PC-9 (cell line): ENCODE measurements around the gene SIT1. TPM values are rescaled to one million over a fixed set of nuclear protein-coding genes. Genes with fewer than 3 reads are reported as not detected.
"Not testable (repeated sequence)": the region's sequence is repeated elsewhere in the genome, so short reads cannot be mapped to it uniquely, and the experiment has no call there.

Source experiments
- BruUV-seq: library from RNA; stranded (reverse); fragments of 400-500 nt; replicated peaks from 2 replicates; lab custom pipeline; 2021; lab: Mats Ljungman, UMichigan
- CTCF ChIA-PET: fragments of 300-600 bp; sonication (Branson Sonifier 250); formaldehyde crosslinking; loops from one replicate; lab custom pipeline; 2022; ENCODE audit warnings: antibody characterized with exemption; lab: Charles Lee
- POLR2A ChIA-PET: fragments of 300-600 bp; sonication (Branson Sonifier 250); formaldehyde crosslinking; loops from one replicate; lab custom pipeline; 2022; ENCODE audit warnings: antibody characterized with exemption; ENCODE audit not compliant: unreplicated experiment; lab: Charles Lee
- DNase-seq, 2 experiments: peaks; one replicate each; pipeline versions ENCODE4 v3.0.0 to v3.0.0-alpha.2; 2015 to 2022; ENCODE audit warnings: mixed read lengths in 1 of 2
- H2AFZ ChIP-seq: fragments of 200-600 bp; sonication (generic); 2 replicates; pipeline ENCODE4 v1.8.1; 2017; ENCODE audit warnings: antibody characterized with exemption
- H3F3A ChIP-seq: fragments of 200-600 bp; sonication (generic); 2 replicates; pipeline ENCODE4 v1.8.1; 2017; ENCODE audit warnings: antibody characterized with exemption, mild to moderate bottlenecking, low read depth; ENCODE audit not compliant: insufficient read depth
- H3K27ac ChIP-seq: fragments of 200-600 bp; sonication (generic); 2 replicates; pipeline ENCODE4 v1.6.1; 2016; ENCODE audit warnings: mixed run types
- H3K27me3 ChIP-seq: fragments of 200-600 bp; sonication (generic); 2 replicates; pipeline ENCODE4 v1.6.1; 2016; ENCODE audit warnings: low read depth, mixed run types; ENCODE audit not compliant: insufficient read depth
- H3K36me3 ChIP-seq: fragments of 200-600 bp; sonication (generic); 2 replicates; pipeline ENCODE4 v1.6.1; 2016; ENCODE audit warnings: low read depth, mixed run types
- H3K4me1 ChIP-seq: fragments of 200-600 bp; sonication (generic); replicated peaks from 2 replicates; pipeline ENCODE4 v1.6.1; 2016; ENCODE audit warnings: mixed run types; ENCODE audit not compliant: insufficient read depth
- H3K4me2 ChIP-seq: fragments of 200-600 bp; sonication (generic); 2 replicates; pipeline ENCODE4 v1.6.1; 2017; ENCODE audit warnings: mixed run types
- H3K4me3 ChIP-seq: fragments of 200-600 bp; sonication (generic); 2 replicates; pipeline ENCODE4 v1.6.1; 2016; ENCODE audit warnings: mixed run types
- H3K79me2 ChIP-seq: fragments of 200-600 bp; sonication (generic); 2 replicates; pipeline ENCODE4 v1.6.1; 2017; ENCODE audit warnings: low read depth, mixed run types
- H3K9me2 ChIP-seq: fragments of 200-600 bp; sonication (generic); 2 replicates; pipeline ENCODE4 v1.8.1; 2017; ENCODE audit warnings: mild to moderate bottlenecking; ENCODE audit not compliant: insufficient read depth
- H3K9me3 ChIP-seq: fragments of 200-600 bp; sonication (generic); 2 replicates; pipeline ENCODE4 v1.8.1; 2016; ENCODE audit warnings: low read depth; ENCODE audit not compliant: insufficient read depth
- H4K20me1 ChIP-seq: fragments of 200-600 bp; sonication (generic); 2 replicates; pipeline ENCODE4 v1.8.1; 2017; ENCODE audit not compliant: insufficient read depth
- CTCF ChIP-seq: fragments of 200-600 bp; sonication (generic); conservative IDR thresholded peaks from 2 replicates; pipeline ENCODE4 v1.6.1; 2017; ENCODE audit warnings: mixed run types, antibody characterized with exemption, mild to moderate bottlenecking, moderate library complexity
- EZH2 ChIP-seq: fragments of 200-600 bp; sonication (generic); IDR thresholded peaks from 2 replicates; pipeline ENCODE4 v1.8.0; 2017; ENCODE audit warnings: antibody characterized with exemption, low read depth
- intact Hi-C: fragments of 100-400 bp; cut with micrococcal nuclease; formaldehyde crosslinking; loops from one replicate; pipeline ENCODE4 v1.10.0; 2022; ENCODE audit not compliant: unreplicated experiment
- total RNA-seq: library from RNA; stranded (reverse); gene quantifications from 2 replicates; pipeline ENCODE4 v1.2.3, GENCODE V29; 2021

Gene SIT1
- total RNA-seq, 1 experiment from 2014 or later: not detected

- no peaks in the 10 kb centered on the region for H4K20me1 ChIP-seq
- no peaks in the 10 kb centered on the region for H3K9me3 ChIP-seq
- no peak overlapping the region for H3K4me3 ChIP-seq
- no peak overlapping the region for H3K4me2 ChIP-seq
- H2AFZ ChIP-seq: no peak overlapping the region
- TF ChIP-seq EZH2 (no peak), CTCF (no peak)
- H3K27ac ChIP-seq: no peak overlapping the region
- no peaks in the 10 kb centered on the region for H3K4me1 ChIP-seq
- intact Hi-C loops: no loop called here
- no peaks in the 10 kb centered on the region for H3K36me3 ChIP-seq
- no peaks in the 10 kb centered on the region for H3K27me3 ChIP-seq
- ChIA-PET CTCF (no interaction called here), POLR2A (no interaction called here)
- H3K79me2 ChIP-seq: no peaks in the 10 kb centered on the region
- H3K9me2 ChIP-seq: no peaks in the 10 kb centered on the region
- H3F3A ChIP-seq: no peaks in the 10 kb centered on the region
- BruUV-seq: no TSS peak
- no peak for DNase-seq
These were observed 7.7 kb downstream of the SIT1 start for GRCh38 chr9:35643046-35643445.

GRCh38 chr9:35641478-35641877, 9.3 kb downstream of the SIT1 start:
- H3K4me1 ChIP-seq, H3K9me2 ChIP-seq, POLR2A ChIA-PET, BruUV-seq, H3K9me3 ChIP-seq, H3F3A ChIP-seq, H3K36me3 ChIP-seq, H3K27me3 ChIP-seq, intact Hi-C loops, H3K4me2 ChIP-seq, H3K4me3 ChIP-seq, CTCF ChIA-PET, H2AFZ ChIP-seq, H3K79me2 ChIP-seq, H3K27ac ChIP-seq, DNase-seq, H4K20me1 ChIP-seq: not testable (repeated sequence)

- H3K36me3 ChIP-seq, POLR2A ChIA-PET, H3K79me2 ChIP-seq, BruUV-seq, H2AFZ ChIP-seq, H3K9me2 ChIP-seq, H3K4me2 ChIP-seq, DNase-seq, H3K27me3 ChIP-seq, H3K27ac ChIP-seq, CTCF ChIA-PET, H4K20me1 ChIP-seq, H3F3A ChIP-seq, H3K4me3 ChIP-seq, intact Hi-C loops, H3K9me3 ChIP-seq, H3K4me1 ChIP-seq: not testable (repeated sequence)
These were observed 10.3 kb downstream of the SIT1 start for GRCh38 chr9:35640431-35640830.

- H3K4me2 ChIP-seq: no peak overlapping the region
- no peaks in the 10 kb centered on the region for H3K4me1 ChIP-seq
- no peaks in the 10 kb centered on the region for H3K9me2 ChIP-seq
- no peaks in the 10 kb centered on the region for H3K9me3 ChIP-seq
- no peak for TF ChIP-seq CTCF
- TF ChIP-seq EZH2: no peak
- H3K27me3 ChIP-seq: no peaks in the 10 kb centered on the region
- H3K27ac ChIP-seq: no peak overlapping the region
- BruUV-seq: no TSS peak
- H4K20me1 ChIP-seq: no peaks in the 10 kb centered on the region
- H3F3A ChIP-seq: no peaks in the 10 kb centered on the region
- POLR2A ChIA-PET: no interaction called here
- intact Hi-C loops: no loop called here
- no peak overlapping the region for H2AFZ ChIP-seq
- H3K36me3 ChIP-seq: no peaks in the 10 kb centered on the region
- no peak for DNase-seq
- no peaks in the 10 kb centered on the region for H3K79me2 ChIP-seq
- CTCF ChIA-PET: no interaction called here
- H3K4me3 ChIP-seq: no peak overlapping the region
These were observed 11.1 kb downstream of the SIT1 start for GRCh38 chr9:35639631-35640030.

- H3K36me3 ChIP-seq, CTCF ChIA-PET, H3K4me3 ChIP-seq, BruUV-seq, POLR2A ChIA-PET, DNase-seq, H2AFZ ChIP-seq, H3K9me2 ChIP-seq, H4K20me1 ChIP-seq, H3K4me2 ChIP-seq, H3F3A ChIP-seq, intact Hi-C loops, H3K79me2 ChIP-seq, H3K9me3 ChIP-seq, H3K27me3 ChIP-seq, H3K4me1 ChIP-seq, H3K27ac ChIP-seq: not testable (repeated sequence)
These were observed 11.5 kb downstream of the SIT1 start for GRCh38 chr9:35639225-35639624.

- H4K20me1 ChIP-seq, H3F3A ChIP-seq, H3K27ac ChIP-seq, CTCF ChIA-PET, POLR2A ChIA-PET, DNase-seq, H3K9me3 ChIP-seq, H3K4me1 ChIP-seq, H3K79me2 ChIP-seq, H3K4me2 ChIP-seq, H3K36me3 ChIP-seq, H3K27me3 ChIP-seq, BruUV-seq, H3K9me2 ChIP-seq, H2AFZ ChIP-seq, H3K4me3 ChIP-seq, intact Hi-C loops: not testable (repeated sequence)
These were observed 12.0 kb downstream of the SIT1 start for GRCh38 chr9:35638751-35639150.
